Eye (tissue), 1 donor: ENCODE data around the gene PEX11B.
"Not testable (repeated sequence)": the region's sequence is repeated elsewhere in the genome, so short reads cannot be mapped to it uniquely, and the experiment has no call there.

Source experiments
- DNase-seq: peaks from one replicate; pipeline ENCODE4 v3.0.0-alpha.2; 2015

PEX11B gene

DNA sequence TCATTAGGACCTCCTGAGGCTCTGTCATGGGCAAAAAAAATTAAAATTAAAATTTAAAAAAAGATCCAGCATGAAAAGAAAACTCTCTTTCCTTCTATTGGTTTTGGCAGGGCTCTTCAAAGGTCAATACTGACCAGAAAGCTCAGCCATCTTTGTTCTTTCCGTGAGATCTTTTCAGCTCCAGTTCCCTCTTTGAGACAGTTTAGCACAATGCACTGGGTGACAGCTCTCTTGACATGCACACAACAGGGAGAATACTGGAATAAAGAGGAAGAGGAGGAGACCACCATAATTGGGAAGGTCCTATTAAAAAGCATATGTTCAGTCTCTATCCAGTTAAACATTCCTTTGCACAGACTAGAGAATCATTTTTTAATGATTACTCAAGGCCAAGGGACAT, 33.0 kb upstream of the PEX11B start:
- peak; percentile 86 for DNase-seq

DNA sequence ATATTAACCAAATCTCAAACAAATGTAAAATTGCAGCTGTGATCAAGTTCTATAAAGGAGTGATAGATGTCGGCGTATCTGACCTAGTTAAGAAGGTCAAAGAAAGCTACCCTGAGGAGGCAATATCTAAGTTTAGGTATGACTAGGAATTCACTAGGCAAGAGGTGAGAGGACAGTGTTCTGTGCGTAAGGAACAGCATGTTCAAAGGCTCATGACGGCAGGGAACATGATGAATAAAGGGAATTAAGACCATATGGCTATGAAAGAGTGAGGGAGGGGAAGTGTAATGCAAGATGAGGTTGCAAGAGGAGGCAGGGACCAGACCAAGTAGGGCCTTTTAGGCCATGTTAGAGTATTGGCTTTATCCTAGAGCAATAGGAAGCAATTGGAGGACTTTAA, 30.7 kb upstream of the PEX11B start:
- no peak for DNase-seq

DNA sequence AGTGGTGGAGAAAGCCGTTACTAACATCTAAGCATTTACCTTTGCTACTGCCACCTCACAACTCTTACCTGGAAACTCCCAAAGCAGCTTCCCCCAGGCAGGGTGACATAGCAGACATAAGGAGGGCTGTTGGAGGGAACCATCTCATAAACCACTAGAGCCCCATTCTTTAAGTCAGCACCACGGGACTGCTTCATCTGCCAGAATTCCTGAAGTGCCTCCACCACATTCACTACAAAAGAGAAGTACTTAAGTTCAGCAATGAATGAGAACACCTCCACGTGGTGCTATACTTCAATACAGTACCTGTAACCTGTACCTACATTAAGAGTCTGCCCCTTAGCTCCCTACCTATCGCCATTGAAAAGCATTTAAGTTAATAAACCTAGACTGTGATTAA, 29.0 kb upstream of the PEX11B start:
- DNase-seq: no peak

DNA sequence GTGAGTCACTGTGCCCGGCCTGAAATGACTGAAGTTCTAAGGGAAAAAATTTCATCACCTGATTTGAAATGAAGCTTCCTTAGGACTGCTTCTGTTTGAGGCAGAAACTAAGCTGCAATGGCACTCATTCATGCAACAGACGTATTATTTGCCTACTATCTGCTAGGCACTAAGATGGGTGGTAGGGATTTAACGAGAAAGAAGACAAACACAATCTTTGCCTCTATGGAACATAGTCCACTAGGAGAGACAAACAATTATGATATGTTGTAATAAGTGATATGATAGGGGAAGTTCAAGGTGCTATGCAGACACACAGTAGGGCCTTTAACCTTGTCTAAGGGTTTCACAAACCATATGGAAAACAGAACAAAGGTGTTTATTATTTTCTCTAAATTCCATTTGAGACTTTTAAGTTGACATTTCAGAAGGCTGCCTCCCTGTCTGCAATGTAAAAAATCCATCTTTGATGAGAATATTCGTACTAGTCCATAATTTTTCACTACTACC, 28.0 kb upstream of the PEX11B start:
- no peak for DNase-seq

DNA sequence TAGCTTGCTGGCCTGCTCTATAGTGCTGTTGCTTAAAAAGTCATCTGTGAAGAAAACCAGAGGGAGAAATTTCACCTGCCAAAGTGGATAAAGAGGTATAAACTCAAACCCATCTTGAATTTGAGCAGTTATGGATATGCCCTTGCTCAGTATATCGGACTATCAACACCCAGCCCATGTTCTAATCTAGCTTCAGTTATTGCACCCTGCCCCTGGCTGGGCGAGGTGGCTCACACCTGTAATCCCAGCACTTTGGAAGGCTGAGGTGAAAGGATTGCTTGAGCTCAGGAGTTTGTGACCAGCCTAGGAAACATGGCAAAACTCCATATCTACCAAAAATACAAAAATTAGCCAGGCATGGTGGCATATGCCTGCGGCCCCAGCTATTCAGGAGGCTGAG, 26.0 kb upstream of the PEX11B start:
- DNase-seq: no peak

DNA sequence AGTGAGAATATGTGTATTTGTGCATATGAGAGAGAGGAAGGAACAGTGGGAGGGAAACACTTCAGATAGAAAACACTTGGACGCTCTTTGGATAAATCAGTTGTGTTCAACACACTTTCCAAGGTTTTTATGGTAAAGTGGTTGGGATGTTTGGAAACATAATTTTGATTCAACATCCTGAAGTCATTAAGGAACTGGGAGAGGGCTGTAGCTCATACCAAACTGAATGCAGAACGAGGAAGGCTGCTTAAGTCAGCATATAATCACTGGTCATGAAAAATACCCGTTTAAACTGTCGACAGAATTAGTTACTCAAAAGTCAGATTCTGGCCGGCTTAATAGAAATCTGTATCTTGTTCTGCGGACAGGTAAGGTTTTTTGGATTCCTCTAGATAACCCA, 24.4 kb upstream of the PEX11B start:
- no peak for DNase-seq

DNA sequence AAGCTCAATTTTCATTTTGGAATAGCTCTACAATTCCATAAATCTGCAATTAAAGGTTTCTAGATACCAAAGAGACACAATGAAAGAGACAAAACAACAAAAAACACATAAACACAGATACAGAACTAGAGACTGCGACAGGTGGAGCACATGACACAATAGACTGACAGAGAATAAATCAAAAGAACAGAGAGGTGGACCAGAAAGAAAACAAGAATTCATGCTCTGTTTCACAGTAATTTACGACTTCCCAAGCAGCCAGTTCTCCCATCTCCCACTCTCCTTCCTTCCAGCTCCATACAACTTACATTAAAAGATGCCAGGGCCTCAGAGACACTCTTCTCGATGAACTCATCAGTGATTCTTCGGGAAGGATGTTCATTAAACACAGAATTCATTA, 23.9 kb upstream of the PEX11B start:
- DNase-seq: no peak

DNA sequence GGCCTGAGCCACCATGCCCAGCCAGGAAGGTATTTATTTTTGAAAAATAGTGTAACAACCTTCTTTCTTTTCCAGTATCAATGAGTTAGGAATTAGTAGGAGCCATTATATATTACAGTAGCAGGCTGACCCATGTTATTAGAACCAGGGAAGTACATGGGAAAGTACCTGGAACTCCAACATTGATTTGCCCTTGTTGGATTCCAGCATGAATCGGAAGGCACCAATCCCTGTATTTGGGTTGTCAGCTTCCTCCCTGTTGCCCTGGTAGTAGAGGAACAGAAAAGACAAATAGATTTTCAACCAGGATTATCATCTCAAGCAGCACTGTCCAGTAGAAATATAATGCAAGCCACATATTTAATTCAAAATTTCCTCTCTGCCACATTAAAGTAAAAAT, 18.9 kb upstream of the PEX11B start:
- DNase-seq: no peak

DNA sequence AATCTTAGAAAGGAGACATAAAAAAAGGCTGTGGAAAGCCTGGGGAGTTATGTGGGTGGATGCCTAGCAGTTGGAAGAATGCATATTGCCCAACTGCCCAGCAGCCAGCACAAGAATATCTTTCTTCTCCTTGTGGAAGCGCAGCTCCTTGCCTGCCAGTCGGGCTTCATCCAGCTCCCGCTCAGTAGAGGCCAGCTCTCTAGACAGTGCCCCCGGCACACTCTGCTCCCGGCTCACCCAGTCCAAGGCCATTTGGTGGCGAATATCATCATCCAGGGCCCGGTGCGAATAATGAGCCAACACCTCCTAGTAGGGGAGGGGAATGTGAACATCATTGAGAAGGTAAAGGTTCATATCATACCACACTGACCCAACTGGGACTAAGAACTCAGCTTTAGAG, 17.7 kb upstream of the PEX11B start:
- DNase-seq: no peak

DNA sequence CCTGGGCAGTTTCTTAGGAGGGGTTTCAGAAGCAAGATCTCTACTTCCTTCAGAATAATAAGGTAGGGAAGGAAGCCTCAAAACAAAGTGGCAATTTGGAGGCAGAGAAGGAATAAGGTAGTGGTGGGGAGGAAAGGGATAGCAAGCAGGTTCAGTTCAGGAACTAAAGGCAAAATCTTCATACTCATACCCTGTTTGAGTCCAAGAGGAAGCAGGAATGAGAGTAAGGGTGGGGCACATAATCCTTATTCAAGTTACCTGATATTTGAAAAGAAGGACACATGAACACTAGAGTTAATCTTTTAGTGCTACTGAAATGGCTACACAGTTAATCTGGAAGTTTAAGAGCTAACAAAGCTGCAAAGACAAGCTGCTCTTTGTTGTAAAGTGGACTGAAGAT, 17.2 kb upstream of the PEX11B start:
- DNase-seq: no peak

DNA sequence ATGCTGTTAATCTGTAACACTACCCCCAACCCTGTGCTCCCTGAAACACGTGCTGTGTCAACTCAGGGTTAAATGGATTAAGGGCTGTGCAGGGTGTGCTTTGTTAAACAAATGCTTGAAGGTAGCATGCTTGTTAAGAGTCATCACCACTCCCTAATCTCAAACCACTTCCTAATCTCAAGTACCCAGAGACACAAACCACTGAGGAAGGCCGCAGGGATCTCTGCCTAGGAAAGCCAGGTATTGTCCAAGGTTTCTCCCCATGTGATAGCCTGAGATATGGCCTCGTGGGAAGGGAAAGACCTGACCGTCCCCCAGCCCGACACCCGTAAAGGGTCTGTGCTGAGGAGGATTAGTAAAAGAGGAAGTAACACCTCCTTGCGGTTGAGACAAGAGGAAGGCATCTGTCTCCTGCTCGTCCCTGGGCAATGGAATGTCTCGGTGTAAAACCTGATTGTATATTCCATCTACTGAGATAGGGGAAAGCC, 14.0 kb upstream of the PEX11B start:
- DNase-seq: not testable (repeated sequence)

DNA sequence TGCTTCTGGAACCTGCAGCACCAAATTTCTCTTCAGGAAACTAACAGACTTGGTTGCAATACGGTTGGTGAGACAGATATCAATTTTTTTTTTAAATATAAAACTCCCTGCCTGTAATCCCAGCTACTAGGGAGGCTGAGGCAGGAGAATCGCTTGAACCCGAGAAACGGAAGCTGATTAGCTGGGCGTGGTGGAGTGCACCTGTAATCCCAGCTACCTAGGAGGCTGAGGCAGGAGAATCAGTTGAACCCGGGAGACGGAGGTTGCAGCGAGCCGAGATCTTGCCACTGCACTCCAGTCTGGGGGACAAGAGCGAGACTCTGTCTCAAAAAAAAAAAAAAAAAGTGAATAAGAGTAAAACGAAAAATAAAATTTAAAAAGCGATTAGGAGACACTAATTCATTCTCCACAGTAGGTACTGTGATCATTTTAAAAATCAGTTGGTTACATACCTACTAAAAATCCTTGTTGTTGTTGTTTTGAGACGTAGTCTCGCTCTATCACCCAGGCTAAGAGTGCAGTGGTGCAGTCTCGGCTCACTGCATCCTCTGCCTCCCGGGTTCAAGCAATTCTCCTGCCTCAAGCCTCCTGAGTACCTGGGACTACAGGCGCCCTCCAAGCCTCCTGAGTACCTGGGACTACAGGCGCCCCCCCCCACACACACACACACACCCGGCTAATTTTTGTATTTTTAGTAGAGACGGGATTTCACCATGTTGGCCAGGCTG, 9.6 kb upstream of the PEX11B start:
- no peak for DNase-seq

DNA sequence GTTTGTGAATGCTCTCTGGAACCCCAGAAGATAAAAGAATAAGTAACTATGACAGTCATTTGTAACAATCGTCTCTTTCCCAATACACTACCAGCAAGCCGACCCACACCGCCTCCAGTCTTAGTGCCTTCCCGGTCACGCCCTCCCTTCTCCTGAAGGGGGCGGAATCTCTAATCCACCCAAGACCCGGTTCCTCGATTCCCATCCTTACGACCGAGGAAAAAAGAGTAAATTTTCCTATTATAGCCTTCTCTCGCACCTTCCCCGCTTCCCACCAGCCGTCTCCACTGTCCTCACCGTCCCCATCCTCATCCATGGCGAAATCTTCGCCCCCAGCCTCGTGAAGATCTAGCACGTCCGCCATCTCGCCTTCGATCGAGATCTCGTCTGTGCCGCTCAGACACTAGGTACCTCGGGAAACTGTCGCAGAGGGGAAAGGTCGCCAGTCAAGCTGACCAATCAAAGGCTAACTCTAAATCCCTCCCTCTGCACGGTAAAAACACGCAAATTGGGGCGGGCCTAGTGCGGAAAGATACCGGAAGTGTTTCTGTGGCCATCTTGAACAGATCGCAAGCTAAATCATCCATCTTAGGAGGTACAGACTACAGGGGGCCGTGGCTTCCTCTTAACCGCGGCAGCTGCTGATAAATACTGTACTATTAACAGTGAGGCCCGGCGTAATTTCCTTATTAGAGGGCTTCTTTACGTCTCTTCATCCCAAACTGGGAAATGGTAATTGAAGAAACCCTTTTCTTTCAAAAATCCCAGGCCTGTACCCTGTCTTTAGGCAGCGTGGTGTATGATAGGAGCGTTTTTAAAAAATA, 8.8 kb upstream of the PEX11B start, which contains the start of gene RBM8A:
Gene RBM8A, minus strand, starts transcription at position 422 of the 824 bp plus-strand sequence. Its CDS starts 58 bp downstream, at position 364.
- DNase-seq: peak; percentile 99

DNA sequence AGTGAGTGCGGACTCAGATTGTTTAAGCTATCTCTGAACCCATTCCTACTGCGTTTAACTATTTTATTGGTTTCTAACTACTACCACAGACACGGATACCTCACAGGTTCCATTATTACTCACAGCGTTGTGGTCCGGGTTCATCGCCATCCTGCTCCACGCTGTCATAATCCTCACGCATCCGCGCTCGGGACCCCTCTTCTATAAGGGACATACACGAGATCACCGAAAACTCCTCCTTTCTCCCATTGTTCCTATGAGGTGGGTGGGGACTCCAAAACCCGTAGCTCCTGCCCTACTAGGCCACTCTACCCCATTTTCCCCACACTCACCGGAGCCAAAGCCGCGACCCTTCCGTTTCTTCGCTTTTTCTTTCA, 8.2 kb upstream of the PEX11B start:
- DNase-seq: no peak

DNA sequence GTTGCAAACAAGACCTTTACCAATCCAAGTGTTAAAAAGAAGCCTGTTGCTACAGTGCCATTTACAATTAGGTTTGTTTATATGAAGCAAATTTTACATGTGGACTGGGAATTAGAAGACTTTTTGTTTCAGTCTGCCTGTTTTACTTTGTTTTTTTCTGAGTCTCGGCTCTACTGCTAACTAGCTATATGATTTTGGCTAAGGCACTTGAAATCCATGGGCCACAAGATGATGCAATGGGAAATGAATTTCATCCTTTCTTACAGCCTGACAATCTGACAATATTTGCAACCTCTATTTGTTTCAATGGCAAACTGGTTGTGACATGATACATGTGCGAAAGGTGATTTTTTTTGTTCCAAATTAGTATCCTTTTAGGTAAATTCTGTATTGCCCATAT, 3.7 kb upstream of the PEX11B start:
- DNase-seq: no peak

DNA sequence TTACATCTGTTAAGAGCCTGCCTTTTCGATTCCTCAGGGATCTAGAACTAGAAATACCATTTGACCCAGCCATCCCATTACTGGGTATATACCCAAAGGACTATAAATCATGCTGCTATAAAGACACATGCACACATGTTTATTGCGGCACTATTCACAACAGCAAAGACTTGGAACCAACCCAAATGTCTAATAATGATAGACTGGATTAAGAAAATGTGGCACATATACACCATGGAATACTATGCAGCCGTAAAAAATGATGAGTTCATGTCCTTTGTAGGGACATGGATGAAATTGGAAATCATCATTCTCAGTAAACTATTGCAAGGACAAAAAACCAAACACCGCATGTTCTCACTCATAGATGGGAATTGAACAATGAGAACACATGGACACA, 1.8 kb upstream of the PEX11B start:
- DNase-seq: not testable (repeated sequence)

DNA sequence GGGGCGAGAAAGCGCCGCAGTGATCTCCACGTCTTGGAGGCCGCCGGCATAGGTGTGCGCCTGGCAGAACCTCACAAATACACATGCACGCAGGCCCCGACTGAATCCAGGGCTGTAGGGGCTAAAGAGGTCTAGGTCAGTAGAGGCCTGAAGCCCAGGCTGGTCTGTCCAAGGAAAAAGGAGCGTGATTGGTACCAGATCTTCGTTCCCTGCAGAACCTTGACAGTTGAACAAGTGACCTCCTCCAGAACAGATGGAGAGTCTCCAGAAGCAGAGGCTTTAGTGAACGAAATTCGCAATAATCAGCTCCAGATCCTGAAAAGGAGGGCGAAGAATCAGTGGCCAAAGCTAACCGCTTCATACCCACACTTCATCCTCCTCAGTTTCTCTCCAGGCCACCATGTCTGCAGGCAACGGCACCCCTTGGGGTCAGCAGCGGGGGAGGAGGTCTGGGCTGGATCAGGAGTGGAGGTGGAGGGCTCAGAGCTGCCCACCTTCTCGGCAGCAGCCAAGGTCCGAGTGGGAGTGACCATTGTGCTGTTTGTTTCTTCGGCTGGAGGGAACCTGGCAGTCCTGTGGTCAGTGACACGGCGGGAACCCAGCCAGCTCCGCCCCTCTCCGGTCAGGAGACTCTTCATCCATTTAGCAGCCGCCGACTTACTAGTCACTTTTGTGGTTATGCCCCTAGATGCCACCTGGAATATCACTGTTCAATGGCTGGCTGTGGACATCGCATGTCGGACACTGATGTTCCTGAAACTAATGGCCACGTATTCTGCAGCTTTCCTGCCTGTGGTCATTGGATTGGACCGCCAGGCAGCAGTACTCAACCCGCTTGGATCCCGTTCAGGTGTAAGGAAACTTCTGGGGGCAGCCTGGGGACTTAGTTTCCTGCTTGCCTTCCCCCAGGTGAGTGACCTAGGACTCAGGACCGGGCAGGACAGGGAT, 749 bp upstream of the PEX11B start:
- DNase-seq: peak; percentile 69

DNA sequence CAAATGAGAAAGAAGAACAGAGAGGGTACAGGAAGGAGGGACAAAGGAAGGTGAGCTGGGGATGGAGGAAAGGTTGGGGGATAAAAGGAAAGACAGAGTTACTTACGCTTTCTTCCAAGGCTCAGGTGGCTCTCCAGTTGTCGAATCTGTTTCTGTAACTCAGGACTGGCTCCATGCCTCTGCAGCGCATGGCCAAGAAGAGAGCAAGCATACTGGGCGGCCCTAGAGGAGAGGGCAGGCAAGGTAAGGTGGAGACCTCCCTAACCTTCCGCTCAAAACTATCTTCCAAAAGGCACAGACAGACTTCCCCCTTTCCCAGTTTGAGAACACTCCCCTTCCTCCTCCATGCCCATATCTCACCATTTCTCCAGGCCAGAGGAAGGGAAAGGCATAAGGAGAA, 922 bp downstream of the PEX11B start:
- no peak for DNase-seq

DNA sequence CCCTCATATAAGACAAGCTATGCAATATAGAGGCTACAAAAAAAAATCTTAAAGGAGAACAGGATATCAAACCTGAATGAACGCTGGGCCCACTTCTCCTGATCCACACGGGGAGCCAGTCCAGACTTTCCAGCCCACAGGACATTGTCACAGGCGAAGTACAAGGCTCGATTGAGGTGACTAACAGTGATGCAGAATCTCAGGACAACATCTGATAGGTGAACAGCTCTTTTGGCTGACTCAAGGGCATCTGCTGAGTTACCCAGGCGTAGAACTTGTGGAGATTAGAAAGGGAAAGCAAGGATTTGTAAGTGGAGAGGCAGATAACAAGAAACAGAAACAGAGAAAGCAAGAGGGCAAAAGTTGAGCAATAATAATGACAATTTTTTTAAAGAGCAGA, 1.8 kb downstream of the PEX11B start:
- no peak for DNase-seq

DNA sequence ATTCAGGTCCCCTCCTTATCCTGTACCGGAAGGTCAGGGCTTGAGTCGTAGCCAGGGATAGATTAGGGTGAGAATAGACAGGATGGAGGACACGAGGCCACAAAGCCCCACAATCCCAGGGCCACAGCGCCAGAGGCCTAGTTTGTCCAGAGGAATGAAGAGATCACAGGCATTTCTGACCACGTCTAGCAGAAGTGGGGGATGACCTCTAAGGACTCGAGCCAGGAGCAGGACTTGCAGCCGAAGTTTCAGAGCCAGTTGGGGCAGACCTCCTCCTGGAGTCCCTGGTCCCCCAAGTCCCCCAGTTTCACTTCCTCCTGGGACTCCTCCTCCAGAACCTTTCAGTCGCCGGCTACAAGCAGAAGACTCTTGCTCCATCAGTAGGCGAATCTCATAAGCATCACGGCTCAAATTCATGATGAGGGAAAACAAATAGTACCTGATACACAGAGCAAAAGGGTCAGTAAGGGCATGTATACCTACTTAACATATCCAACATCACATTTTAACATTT, 6.3 kb downstream of the PEX11B start:
- no peak for DNase-seq

DNA sequence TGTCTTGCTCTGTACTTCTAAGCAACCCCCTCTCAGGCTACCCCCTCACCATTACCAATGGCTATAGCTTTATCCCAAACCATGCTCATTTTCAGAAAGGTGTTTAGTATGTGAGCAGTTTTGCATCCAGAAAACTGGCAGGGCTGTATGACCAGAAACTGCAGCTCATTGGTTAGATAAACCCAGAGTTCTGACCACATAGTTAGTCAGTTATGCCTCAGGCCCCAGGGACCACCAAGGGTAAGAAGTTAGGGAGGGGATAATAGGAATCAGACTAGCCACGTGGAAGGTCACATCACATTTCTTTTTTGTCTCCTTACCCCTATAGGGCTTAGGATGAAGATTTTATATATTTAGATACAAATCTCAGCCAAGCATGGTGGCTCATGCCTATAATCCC, 9.9 kb downstream of the PEX11B start:
- no peak for DNase-seq

DNA sequence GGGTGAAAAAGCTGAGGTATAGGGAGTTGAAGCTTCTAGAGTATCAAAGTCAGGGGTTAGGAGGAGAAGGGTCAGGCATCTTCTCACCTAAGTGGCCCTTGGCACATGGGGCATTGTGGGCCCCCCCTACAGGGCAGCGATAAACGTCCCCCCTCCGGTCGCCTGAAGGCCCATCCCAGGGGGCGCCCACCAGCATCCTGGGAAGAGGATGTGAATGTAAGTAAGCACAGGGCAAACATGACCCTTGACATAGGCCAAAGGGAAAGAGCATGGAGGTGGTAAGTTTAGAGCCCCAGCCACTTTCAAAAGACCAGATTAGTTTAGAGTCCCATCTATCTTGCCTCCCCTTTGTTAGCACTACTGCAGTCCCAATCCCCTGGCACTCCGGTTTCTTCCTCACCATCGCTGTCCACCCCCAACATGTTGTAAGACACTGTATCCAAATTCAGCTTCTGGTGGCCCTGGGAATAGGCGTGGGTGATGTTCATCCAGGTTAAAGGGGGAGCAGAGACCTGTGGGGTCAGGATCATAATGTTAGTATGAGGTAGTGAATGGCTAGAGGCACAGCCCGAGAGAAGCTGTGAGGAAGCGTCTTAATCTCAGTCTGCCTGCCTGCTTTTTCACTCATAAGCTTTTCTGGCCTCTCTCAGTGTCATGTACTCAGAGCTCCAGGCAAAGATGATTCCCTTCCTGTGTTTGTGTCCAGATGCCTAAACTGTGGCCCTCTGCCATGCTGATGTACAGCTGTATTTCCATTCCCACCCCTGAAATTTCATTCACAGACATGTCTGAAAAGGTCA, 11.4 kb downstream of the PEX11B start:
- DNase-seq: no peak
